Measurements from ENCODE around the gene RASAL2. TPM values are rescaled to one million over a fixed set of nuclear protein-coding genes. Genes with fewer than 3 reads are reported as not detected.

The RASAL2 gene
- total RNA-seq, 1 donor from 2014 or later = 35.7 TPM

DNA sequence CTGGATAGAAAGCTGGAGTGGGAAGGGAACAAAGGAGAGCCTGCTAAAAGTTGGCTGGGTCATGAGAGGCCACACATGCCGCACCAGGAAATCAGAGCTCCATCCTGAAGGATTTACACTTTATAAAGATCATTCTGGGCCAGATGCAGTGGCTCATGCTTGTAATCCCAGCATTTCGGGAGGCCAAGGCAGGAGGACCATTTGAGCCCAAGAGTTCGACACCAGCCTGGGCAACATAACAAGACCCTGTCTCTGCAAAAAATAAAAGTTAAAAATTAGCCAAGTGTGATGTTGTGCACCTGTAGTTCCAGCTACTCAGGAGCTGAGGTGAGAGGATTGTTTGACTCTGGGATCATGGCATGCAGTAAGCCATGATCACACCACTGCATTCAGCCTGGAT lies 28.7 kb upstream of the RASAL2 start:
- no peaks in the 10 kb centered on the region for H3K27me3 Mint-ChIP-seq (ENCODE audit: low read depth)
- peaks cover 11% of the 10 kb centered on the region for H3K4me1 Mint-ChIP-seq
- no peaks in the 10 kb centered on the region for H3K9me3 Mint-ChIP-seq
- no peak overlapping the region for H3K27ac Mint-ChIP-seq
- TF ChIP-seq, protein P1, sequence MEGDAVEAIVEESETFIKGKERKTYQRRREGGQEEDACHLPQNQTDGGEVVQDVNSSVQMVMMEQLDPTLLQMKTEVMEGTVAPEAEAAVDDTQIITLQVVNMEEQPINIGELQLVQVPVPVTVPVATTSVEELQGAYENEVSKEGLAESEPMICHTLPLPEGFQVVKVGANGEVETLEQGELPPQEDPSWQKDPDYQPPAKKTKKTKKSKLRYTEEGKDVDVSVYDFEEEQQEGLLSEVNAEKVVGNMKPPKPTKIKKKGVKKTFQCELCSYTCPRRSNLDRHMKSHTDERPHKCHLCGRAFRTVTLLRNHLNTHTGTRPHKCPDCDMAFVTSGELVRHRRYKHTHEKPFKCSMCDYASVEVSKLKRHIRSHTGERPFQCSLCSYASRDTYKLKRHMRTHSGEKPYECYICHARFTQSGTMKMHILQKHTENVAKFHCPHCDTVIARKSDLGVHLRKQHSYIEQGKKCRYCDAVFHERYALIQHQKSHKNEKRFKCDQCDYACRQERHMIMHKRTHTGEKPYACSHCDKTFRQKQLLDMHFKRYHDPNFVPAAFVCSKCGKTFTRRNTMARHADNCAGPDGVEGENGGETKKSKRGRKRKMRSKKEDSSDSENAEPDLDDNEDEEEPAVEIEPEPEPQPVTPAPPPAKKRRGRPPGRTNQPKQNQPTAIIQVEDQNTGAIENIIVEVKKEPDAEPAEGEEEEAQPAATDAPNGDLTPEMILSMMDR (IDR thresholded peaks at IDR 0.05; ENCODE audit: unreplicated experiment) = no peak
- DNase-seq (ENCODE audit: low spot score in 2 of 2, unreplicated experiment in 2 of 2) = no peak
- no peak overlapping the region for H3K4me3 Mint-ChIP-seq
- H3K36me3 Mint-ChIP-seq = no peaks in the 10 kb centered on the region

DNA sequence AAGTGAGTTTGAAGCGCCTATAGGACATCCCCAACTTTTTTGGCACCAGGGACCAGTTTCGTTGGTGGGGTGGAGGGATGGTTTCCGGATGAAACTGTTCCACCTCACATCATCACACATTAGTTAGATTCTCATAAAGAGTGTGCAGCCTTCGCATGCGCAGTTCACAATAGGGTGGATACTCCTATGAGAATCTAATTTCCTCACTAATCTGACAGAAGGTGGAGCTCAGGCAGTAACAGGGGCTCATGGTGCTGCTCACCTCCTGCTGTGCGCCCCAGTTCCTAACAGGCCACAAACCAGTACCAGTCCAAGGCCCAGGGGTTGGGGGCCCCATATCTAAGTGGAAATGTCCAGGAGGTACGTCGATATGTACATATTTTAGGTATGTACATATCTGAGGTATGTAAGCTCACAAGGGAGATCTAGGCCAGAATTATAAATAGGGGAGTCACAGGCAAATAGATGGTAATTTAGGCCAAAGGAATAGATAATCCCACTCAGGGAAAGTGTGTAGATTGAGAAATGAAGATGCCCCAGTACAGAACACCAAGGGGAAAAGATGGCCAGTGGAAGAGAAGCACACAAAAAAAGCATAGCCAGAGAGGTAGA lies 27.5 kb upstream of the RASAL2 start:
- no peak overlapping the region for H3K4me3 Mint-ChIP-seq
- TF ChIP-seq, protein P1 (IDR thresholded peaks at IDR 0.05; ENCODE audit: unreplicated experiment) = no peak
- no peaks in the 10 kb centered on the region for H3K9me3 Mint-ChIP-seq
- no peak overlapping the region for H3K27ac Mint-ChIP-seq
- DNase-seq (ENCODE audit: low spot score in 2 of 2, unreplicated experiment in 2 of 2) = no peak
- H3K4me1 Mint-ChIP-seq = no peaks in the 10 kb centered on the region
- H3K36me3 Mint-ChIP-seq = no peaks in the 10 kb centered on the region
- H3K27me3 Mint-ChIP-seq (ENCODE audit: low read depth) = no peaks in the 10 kb centered on the region

DNA sequence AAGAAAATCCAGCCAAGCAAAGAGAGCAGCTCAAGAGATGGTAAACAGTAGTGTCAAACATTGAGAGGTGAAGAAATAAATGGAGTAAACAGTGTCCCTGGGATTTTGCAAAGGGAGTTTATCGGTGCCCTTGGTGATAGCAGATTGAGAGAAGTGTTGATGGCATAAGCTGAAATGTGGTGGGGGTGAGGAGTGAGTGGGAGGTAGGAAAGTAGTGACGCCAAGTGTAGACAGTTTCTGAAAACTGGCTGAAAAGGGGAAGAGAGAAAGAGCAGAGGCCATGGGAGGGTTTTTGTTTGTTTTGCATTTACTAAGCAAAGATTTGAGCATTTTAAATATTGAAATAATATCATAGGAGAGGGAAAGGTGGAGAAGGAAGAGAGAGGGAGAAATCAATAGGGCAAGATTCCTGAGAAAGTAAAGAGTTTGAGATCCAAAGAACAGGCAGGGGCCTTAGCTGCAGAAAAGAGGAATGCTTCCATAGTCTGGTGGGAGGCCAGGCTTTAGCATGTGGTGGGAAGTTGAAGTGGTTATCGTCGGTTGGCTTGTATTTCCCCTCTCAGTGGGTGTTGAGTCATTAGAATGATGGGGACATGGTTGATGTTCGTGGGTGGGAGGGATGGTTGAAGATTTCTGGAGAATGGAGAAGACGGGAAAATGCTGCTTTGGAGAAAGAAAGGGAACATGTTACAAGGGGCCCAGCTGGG lies 26.8 kb upstream of the RASAL2 start:
- TF ChIP-seq, protein P1 (IDR thresholded peaks at IDR 0.05; ENCODE audit: unreplicated experiment) = no peak
- Mint-ChIP-seq H3K4me3 (no peak overlapping the region), H3K4me1 (no peaks in the 10 kb centered on the region), H3K9me3 (no peaks in the 10 kb centered on the region), H3K27ac (no peak overlapping the region), H3K36me3 (no peaks in the 10 kb centered on the region), H3K27me3 (ENCODE audit: low read depth) (no peaks in the 10 kb centered on the region)
- no peak for DNase-seq (ENCODE audit: low spot score in 2 of 2, unreplicated experiment in 2 of 2)

DNA sequence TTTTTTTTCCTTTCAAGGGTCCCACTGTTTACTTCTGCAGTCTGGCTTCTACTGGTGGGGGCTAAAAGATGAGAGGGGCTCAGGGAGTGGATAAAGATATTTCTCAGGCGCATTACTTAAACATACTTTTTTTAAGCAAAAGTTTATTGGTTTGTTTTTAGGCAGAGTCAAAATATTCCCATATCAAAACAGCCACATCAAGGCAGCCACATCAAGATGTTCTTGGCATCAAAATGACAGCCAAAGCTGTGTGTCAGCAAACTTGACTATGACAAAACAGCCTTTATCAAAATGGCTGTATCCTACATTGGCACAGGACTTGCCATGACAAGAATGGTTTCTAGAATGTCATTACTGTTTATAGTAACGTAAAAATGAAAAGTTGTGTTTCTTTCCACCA lies 22.1 kb upstream of the RASAL2 start:
- no peak overlapping the region for H3K4me3 Mint-ChIP-seq
- no peaks in the 10 kb centered on the region for H3K4me1 Mint-ChIP-seq
- TF ChIP-seq, protein P1 (IDR thresholded peaks at IDR 0.05; ENCODE audit: unreplicated experiment) = no peak
- no peaks in the 10 kb centered on the region for H3K36me3 Mint-ChIP-seq
- DNase-seq (ENCODE audit: low spot score in 2 of 2, unreplicated experiment in 2 of 2) = no peak
- no peaks in the 10 kb centered on the region for H3K27me3 Mint-ChIP-seq (ENCODE audit: low read depth)
- no peak overlapping the region for H3K27ac Mint-ChIP-seq
- no peaks in the 10 kb centered on the region for H3K9me3 Mint-ChIP-seq

DNA sequence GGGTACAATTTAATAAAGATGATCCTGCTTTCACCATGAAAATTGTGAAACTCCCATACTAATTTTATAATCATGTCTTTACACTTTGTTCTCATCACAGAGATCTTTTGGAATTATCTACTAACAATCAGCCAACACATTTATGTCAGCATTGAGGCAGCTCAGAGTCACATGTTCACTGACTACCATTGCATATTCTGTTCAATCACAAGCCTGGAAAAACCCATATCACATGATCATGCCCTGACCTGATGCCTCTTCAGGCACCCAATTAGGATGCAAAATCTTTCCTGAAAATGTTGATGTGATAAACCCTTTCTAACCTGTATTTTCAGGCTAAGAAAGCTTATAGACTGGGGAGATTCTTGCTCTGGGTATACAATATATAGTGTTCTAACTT lies 21.6 kb upstream of the RASAL2 start:
- DNase-seq (ENCODE audit: low spot score in 2 of 2, unreplicated experiment in 2 of 2) = no peak
- TF ChIP-seq, protein P1 (IDR thresholded peaks at IDR 0.05; ENCODE audit: unreplicated experiment) = no peak
- Mint-ChIP-seq H3K9me3 (no peaks in the 10 kb centered on the region), H3K4me1 (no peaks in the 10 kb centered on the region), H3K27me3 (ENCODE audit: low read depth) (no peaks in the 10 kb centered on the region), H3K36me3 (no peaks in the 10 kb centered on the region), H3K4me3 (no peak overlapping the region), H3K27ac (no peak overlapping the region)

All from mesothelial cell of epicardium (in vitro differentiated cells).